SW 1271 (cell line): ENCODE results near the gene PIMREG.
"Not testable (repeated sequence)": the region's sequence is repeated elsewhere in the genome, so short reads cannot be mapped to it uniquely, and the experiment has no call there.

Experiments used
- DNase-seq, 2 experiments: peaks; one replicate each; lab custom pipeline; 2025; lab: John Stamatoyannopoulos, UW

The PIMREG gene

GRCh38 chr17:6478486-6478885 is 34.2 kb downstream of the PIMREG start:
- no peak for DNase-seq

GRCh38 chr17:6479622-6480302 is 35.5 kb downstream of the PIMREG start:
- no peak for DNase-seq

DNA sequence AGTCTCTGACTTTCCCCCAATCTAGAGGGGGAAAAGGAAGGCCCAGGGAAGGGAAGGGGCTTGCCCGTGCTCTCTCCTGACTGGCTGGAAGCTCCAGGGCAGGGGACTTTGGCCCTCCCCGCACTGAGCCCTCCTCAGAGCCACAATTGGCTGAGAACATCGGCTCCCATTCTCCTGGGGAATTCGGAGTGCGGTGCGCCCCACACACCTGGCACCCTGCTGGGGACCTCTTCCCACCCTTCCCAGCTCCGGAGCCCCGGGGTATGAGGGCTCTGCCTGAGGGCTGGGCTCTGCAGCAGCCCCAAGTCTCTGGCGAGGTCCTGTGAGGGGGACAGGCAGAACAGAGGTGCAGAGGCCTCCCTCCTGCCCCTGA is 36.0 kb downstream of the PIMREG start:
- no peak for DNase-seq

DNA sequence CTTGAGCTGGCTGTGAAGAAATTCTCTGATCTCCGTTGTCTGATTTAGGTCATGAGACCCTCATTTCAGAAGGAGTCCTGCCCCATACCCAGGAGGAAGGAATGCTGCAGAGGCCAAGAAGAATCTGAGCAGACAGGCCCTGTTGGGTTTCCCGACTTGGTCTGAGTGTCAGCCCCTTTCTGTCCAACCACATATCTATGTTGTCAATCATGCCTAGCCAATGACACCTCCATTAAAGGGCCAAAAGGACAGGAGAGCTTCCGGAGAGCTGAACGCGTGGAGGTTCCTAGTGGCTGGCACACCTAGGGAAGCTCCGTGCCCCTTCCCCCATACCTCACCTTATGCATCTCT is 37.8 kb downstream of the PIMREG start:
- no peak for DNase-seq

GRCh38 chr17:6482796-6483195 is 38.5 kb downstream of the PIMREG start:
- not testable (repeated sequence) for DNase-seq

DNA sequence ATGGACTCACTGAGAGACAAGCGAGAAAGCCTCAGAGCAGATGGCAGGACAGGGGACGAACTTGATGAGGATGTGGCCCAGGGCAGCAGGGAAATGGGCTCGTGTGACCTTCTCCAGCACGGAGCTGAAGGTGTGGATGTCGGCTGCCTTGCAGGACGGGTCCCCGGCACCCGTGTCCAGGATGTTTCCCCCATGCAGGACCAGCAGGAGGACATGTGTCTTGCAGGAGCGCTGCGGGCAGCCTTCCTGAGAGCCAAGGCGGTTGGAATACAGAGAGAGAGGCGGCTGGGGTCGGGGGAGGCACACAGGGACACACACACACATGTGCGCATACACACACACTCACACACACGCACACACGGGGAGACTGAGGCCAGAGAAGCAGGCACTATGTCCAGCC is 39.3 kb downstream of the PIMREG start:
- no peak for DNase-seq

- DNase-seq, result no peak
These were observed 41.6 kb downstream of the PIMREG start for GRCh38 chr17:6485646-6486412.

- DNase-seq, result no peak
These were observed 43.2 kb downstream of the PIMREG start for GRCh38 chr17:6487251-6488007.

DNA sequence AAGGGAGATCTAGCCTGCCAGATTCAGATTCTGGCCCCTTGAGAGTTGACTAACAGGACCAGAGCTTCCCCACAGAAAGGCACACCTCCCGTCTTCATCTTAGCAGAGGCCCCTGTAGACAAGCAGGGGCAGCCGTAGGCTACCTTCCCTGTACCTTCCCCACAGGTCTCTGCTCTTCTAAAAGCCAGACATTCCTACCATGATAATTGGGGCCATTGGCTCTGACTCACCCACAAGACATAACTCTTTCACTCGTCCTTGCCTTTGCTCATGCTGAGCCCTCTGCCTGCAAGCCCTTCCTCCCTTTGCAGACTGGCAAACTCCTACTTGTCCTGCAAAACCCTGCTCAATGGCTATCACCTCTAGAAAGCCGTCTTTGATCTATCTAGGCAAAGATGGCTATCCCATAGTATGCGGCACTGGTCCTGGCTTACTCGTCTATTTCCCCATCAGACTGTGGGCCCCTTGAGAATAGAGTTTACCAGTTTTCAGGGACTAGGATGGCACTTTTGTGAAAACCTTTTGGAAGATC is 43.8 kb downstream of the PIMREG start:
- no peak for DNase-seq

- no peak for DNase-seq
These were observed 44.8 kb downstream of the PIMREG start for GRCh38 chr17:6489016-6489550.

DNA sequence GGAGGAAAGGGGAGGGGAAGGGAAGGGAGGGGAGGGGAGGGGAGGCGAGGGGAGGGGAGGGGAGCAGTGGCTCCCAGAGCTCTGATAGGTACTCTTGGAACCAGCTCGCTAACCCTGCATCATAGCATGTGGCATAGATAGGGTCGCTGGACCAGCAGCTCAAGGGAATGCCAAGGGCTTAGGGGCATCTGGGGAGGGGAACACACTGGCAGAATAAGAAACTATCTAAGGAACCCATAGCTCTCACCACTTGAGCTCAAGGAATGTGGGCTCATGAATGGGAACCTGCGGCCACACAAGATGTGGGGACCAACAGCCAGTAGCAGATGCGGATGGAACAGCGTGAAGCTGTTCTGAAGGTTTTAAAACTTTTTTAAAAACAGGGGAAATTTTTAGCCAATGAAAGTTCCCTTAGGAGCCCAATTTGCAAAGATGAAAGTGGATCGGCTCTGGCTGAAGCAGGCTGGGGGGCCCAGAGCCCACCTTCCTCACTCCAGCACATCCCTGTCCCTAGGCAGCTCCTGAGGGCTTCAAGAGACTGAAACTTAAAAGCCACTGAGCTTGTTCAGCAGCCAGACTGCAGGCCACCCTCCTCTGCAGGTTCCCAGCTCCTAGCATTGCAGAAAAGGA is 46.9 kb downstream of the PIMREG start:
- no peak for DNase-seq

DNA sequence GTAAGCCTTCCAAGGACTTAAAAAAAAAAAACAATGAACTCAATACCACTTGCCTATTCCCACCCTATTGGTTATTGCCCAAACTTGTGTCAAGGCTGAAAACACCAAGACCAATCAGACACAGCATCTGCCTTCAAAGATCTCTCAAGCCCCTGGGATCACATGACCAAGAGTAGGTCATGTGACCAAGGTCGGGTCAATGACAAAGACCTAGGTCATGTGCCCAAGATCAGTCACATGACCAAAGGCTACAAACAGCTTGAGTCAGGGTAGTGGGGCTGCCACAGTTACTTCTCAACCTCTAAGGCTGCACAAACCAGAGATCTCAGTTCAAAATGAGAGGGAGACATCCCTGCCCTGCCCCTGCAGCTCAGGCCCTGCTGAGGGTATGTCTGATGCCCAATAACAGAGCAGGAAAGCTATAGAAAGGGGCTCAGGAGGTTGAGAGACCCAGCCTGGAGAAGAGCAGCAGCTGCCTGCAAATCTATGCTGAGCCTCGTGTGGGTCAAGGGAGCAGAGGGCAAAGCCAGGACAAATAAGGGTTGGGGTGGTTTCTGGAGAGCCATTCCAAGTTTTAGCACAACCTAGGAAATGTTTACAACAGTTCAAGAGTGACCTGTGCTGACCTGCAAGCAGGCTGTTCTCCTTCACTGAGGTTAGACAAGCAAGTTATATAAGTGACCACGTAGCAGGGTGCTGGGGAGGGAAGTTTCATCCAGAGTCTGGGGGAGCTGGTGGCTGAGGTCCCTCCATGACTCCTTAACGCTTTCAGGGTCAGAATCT is 48.8 kb downstream of the PIMREG start:
- no peak for DNase-seq

DNA sequence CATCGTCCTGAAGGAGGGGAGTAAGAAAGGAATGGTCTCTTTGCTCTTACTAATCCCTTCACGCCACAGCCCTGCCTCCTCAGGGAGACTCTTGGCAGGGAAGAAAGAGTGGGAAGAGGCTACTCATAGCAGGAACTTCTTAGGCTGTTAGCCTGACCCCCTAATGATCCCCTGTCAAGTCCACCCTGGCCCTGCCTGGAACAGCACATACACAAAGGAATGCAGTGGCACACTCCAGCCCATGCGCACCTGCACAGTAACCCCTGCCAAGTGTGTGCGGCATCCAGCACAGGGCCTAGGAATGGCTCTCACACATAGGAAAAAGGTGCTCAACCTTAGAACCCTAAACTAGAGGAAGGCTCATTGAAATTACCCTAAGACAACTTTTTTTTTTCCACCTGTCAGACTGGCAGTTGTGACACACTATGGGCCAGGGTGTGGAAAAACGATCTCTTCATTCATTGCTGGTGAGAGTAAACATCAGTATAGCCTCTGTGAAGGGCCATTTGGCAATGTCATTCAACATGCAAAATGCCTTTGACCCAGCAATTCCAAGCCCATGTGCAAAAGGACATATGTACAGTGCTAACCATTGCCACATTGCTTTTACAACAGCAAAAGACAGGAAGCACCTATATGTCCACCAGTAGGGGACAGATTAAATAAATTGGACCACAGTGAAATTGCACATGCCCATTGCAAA is 50.1 kb downstream of the PIMREG start:
- DNase-seq, result no peak

GRCh38 chr17:6495450-6496115 is 51.3 kb downstream of the PIMREG start:
- DNase-seq, result no peak

GRCh38 chr17:6496116-6496481 is 51.8 kb downstream of the PIMREG start:
- DNase-seq, result no peak

GRCh38 chr17:6496640-6497441 is 52.6 kb downstream of the PIMREG start:
- no peak for DNase-seq

DNA sequence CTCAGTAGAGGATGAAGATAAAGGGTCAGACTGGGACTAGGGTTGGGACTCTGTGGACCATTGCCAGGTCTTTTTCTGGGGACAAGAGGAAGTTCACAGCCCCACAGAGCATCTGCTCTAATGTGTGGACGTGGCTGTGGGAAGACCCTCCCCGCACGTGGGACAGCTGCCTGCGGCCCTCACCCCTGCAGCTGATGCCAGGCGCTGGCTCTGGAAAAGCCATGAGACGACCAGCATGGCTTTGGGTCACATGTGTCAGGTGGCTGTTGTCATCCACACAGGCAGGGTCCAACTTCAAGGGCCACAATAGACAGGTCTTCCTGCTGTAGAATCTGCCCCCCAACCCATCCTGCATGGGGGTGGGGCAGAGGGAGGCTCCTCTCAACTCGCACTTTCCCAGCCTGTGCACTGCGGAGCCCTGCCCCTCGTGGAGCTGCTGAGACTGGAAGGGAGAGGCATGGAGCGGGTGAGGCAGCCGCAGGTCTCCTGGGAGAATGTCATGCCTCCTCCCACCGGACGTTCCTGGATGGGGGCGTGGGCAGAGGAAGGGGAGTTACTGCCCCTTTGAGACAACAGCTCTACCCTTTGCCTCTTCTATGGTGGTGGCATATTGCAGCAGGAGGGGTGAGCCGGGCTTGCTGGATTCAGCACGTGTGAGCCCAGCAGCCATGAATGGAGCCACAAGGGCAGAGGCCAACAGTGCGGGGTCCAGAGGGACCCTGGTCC is 53.4 kb downstream of the PIMREG start:
- no peak for DNase-seq

DNA sequence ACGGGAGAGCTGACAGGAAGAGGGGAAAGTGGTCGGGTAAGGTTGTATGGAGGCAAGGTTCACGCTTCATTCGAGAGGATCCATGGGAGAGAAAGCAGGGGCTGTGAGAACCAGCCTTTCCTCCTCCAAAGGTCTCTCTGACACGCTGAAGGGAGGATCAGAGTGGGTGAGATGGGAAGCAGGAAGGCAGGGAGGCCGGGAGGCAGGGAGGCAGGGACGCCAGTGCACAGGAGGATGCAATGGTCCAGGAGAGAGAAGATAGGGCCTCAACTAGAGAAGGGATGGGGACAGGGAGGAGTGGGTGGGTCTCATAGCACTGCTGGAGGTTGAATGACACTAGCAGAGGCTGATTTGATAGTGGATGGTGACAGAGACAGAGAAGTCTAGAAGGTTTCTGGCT is 54.1 kb downstream of the PIMREG start:
- DNase-seq, result no peak
